H1 (cell line): ENCODE measurements around the gene PMEPA1. TPM values are rescaled to one million over a fixed set of nuclear protein-coding genes. Genes with fewer than 3 reads are reported as not detected.

Experiments used
- CTCF ChIA-PET: fragments of 300-600 bp; sonication (Branson Sonifier 250); formaldehyde crosslinking; loops from one replicate; lab custom pipeline; 2021; ENCODE audit not compliant: partially characterized antibody; lab: Charles Lee
- POLR2A ChIA-PET: fragments of 300-600 bp; sonication (Branson Sonifier 250); formaldehyde crosslinking; loops from one replicate; lab custom pipeline; 2021; ENCODE audit warnings: inconsistent platforms; ENCODE audit not compliant: partially characterized antibody; lab: Charles Lee
- DNase-seq, 2 experiments: peaks; one replicate each; pipeline versions ENCODE4 v3.0.0 to v3.0.0-alpha.2; 2010 to 2022; ENCODE audit warnings: low spot score in 2 of 2, low read depth in 1 of 2, mixed read lengths in 1 of 2
- FAIRE-seq: peaks from 2 replicates; lab custom pipeline; 2011; peaks lifted over from hg19 to GRCh38; lab: Jason Lieb, UNC
- H2AFZ ChIP-seq: 2 replicates; pipeline ENCODE4 v1.8.1; 2012; ENCODE audit warnings: low read length, inconsistent platforms
- H2AK5ac ChIP-seq: 2 replicates; pipeline ENCODE4 v1.6.1; 2013; ENCODE audit warnings: low read depth, low read length
- H2BK120ac ChIP-seq: replicated peaks from 2 replicates; pipeline ENCODE3; 2013; ENCODE audit warnings: low read depth, low read length, inconsistent platforms
- H2BK12ac ChIP-seq: 2 replicates; pipeline ENCODE4 v1.6.1; 2013; ENCODE audit warnings: low read depth, low read length
- H2BK15ac ChIP-seq: 2 replicates; pipeline ENCODE4 v1.6.1; 2013; ENCODE audit warnings: low read length
- H2BK20ac ChIP-seq: 2 replicates; pipeline ENCODE4 v1.6.1; 2013; ENCODE audit warnings: low read length
- H2BK5ac ChIP-seq: 2 replicates; pipeline ENCODE4 v1.6.1; 2013; ENCODE audit warnings: low read depth, low read length
- H3K14ac ChIP-seq: 2 replicates; pipeline ENCODE4 v1.6.1; 2013; ENCODE audit warnings: inconsistent platforms; ENCODE audit not compliant: insufficient read length
- H3K18ac ChIP-seq: 2 replicates; pipeline ENCODE4 v1.6.1; 2013; ENCODE audit warnings: low read length; ENCODE audit errors: extremely low read depth
- H3K23ac ChIP-seq: 2 replicates; pipeline ENCODE4 v1.6.1; 2013; ENCODE audit warnings: inconsistent platforms; ENCODE audit not compliant: insufficient read length
- H3K23me2 ChIP-seq: 2 replicates; pipeline ENCODE4 v1.6.1; 2013; ENCODE audit warnings: low read depth, low read length
- H3K27ac ChIP-seq: 2 replicates; pipeline ENCODE4 v1.6.1; 2011; ENCODE audit warnings: low read depth, low read length, inconsistent platforms
- H3K27me3 ChIP-seq, 4 experiments: replicated peaks in 1 of 4; 1 replicate in 1 of 4; 2 replicates in 3 of 4; pipeline versions ENCODE4 v1.6.1 to v1.8.1; 2011 to 2013; ENCODE audit warnings: low read length in 3 of 4, mild to moderate bottlenecking in 3 of 4, inconsistent platforms in 2 of 4, mixed read lengths in 2 of 4, moderate library complexity in 1 of 4; ENCODE audit not compliant: control insufficient read depth in 3 of 4, insufficient read depth in 3 of 4; ENCODE audit errors: extremely low read depth in 1 of 4
- H3K36me3 ChIP-seq, 4 experiments: 2 replicates each; pipeline versions ENCODE4 v1.6.1 to v1.8.1; 2011 to 2013; ENCODE audit warnings: mild to moderate bottlenecking in 4 of 4, low read length in 3 of 4, moderate library complexity in 2 of 4, control low read depth in 1 of 4, inconsistent platforms in 1 of 4; ENCODE audit not compliant: insufficient read depth in 4 of 4, control insufficient read depth in 2 of 4
- H3K4ac ChIP-seq: replicated peaks from 2 replicates; pipeline ENCODE3; 2013; ENCODE audit warnings: low read length, low read depth, mixed read lengths, inconsistent platforms; ENCODE audit not compliant: insufficient read length
- H3K4me1 ChIP-seq, 4 experiments: replicated peaks in 1 of 4; 1 replicate in 1 of 4; 2 replicates in 3 of 4; pipeline versions ENCODE4 v1.6.1 to v1.8.1; 2011 to 2013; ENCODE audit warnings: low read length in 3 of 4, inconsistent platforms in 2 of 4, mixed read lengths in 1 of 4; ENCODE audit not compliant: insufficient read depth in 4 of 4, control insufficient read depth in 3 of 4
- H3K4me2 ChIP-seq, 2 experiments: 2 replicates each; pipeline versions ENCODE4 v1.6.1 to v1.8.1; 2011 to 2013; ENCODE audit warnings: low read depth in 2 of 2, low read length in 2 of 2, control low read depth in 1 of 2, inconsistent platforms in 1 of 2, mild to moderate bottlenecking in 1 of 2; ENCODE audit not compliant: insufficient read depth in 1 of 2
- H3K4me3 ChIP-seq, 4 experiments: fragments of 200-600, 300-600 bp in 1 of 4; sonication (generic), shearing (Covaris generic), sonication (Bioruptor Twin) in 1 of 4; 2 replicates each; pipeline versions ENCODE4 v1.5.1 to v1.8.1; 2011 to 2016; ENCODE audit warnings: low read length in 4 of 4, low read depth in 3 of 4, control low read depth in 2 of 4, inconsistent platforms in 2 of 4, mild to moderate bottlenecking in 2 of 4, mixed read lengths in 1 of 4, moderate library complexity in 1 of 4; ENCODE audit not compliant: insufficient read depth in 2 of 4; ENCODE audit errors: extremely low read depth in 1 of 4
- H3K56ac ChIP-seq: replicated peaks from 2 replicates; pipeline ENCODE3; 2013; ENCODE audit warnings: low read depth, mild to moderate bottlenecking, mixed read lengths, low read length, inconsistent platforms; ENCODE audit not compliant: insufficient read length
- H3K79me1 ChIP-seq: 2 replicates; pipeline ENCODE4 v1.6.1; 2013; ENCODE audit warnings: low read depth, low read length, control low read depth
- H3K79me2 ChIP-seq, 2 experiments: 2 replicates each; pipeline versions ENCODE4 v1.6.1 to v1.8.1; 2012 to 2013; ENCODE audit warnings: low read length in 2 of 2, mild to moderate bottlenecking in 2 of 2, inconsistent platforms in 1 of 2; ENCODE audit not compliant: insufficient read depth in 2 of 2, control insufficient read depth in 1 of 2
- H3K9ac ChIP-seq, 4 experiments: replicated peaks in 1 of 4; 1 replicate in 1 of 4; 2 replicates in 3 of 4; pipeline versions ENCODE4 v1.6.1 to v1.8.1; 2011 to 2013; ENCODE audit warnings: low read depth in 3 of 4, low read length in 3 of 4, control low read depth in 2 of 4, mild to moderate bottlenecking in 2 of 4, moderate library complexity in 2 of 4, inconsistent platforms in 1 of 4; ENCODE audit errors: extremely low read depth in 1 of 4
- H3K9me3 ChIP-seq, 2 experiments: 2 replicates each; pipeline versions ENCODE4 v1.6.1 to v1.8.1; 2012 to 2013; ENCODE audit warnings: mild to moderate bottlenecking in 2 of 2, moderate library complexity in 2 of 2, control low read depth in 1 of 2, inconsistent platforms in 1 of 2, low read depth in 1 of 2, low read length in 1 of 2, mixed read lengths in 1 of 2; ENCODE audit not compliant: insufficient read depth in 2 of 2
- H4K20me1 ChIP-seq, 2 experiments: replicated peaks in 1 of 2; 2 replicates each; pipeline versions ENCODE3 to v1.8.1; 2011 to 2013; ENCODE audit warnings: inconsistent platforms in 2 of 2, low read length in 2 of 2, mild to moderate bottlenecking in 1 of 2; ENCODE audit not compliant: insufficient read depth in 2 of 2, control insufficient read depth in 1 of 2
- H4K5ac ChIP-seq: 2 replicates; pipeline ENCODE4 v1.6.1; 2013; ENCODE audit warnings: low read length, low read depth, mixed read lengths, inconsistent platforms; ENCODE audit not compliant: insufficient read length
- H4K8ac ChIP-seq: 2 replicates; pipeline ENCODE4 v1.8.0; 2013; ENCODE audit warnings: mild to moderate bottlenecking, moderate library complexity, low read length, inconsistent platforms; ENCODE audit not compliant: insufficient read depth; ENCODE audit errors: extremely low read depth
- H4K91ac ChIP-seq: replicated peaks from 2 replicates; pipeline ENCODE3; 2013; ENCODE audit warnings: low read length, mixed read lengths, inconsistent platforms; ENCODE audit not compliant: insufficient read length
- RBBP5 ChIP-seq: IDR thresholded peaks from 2 replicates; pipeline ENCODE4 v1.7.1; 2012; ENCODE audit warnings: low read depth, mild to moderate bottlenecking, inconsistent platforms, low read length, moderate library complexity, borderline replicate concordance
- WGBS, 2 experiments: shearing (Covaris generic) in 1 of 2; methylation state at CpG; one replicate each; pipeline versions ENCODE4 v1.1.6 to v1.1.7; 2013 to 2015; ENCODE audit warnings: low lambda C conversion rate in 2 of 2, mixed read lengths in 2 of 2, inconsistent platforms in 1 of 2, low coverage in 1 of 2, missing lambda C conversion rate in 1 of 2; ENCODE audit not compliant: insufficient replicate concordance in 2 of 2, insufficient coverage in 1 of 2, insufficient read length in 1 of 2; ENCODE audit errors: extremely low coverage in 1 of 2, missing lambda C conversion rate in 1 of 2; 5-methylcytosine and 5-hydroxymethylcytosine counted together
- polyA plus RNA-seq, 7 experiments: library from polyadenylated mRNA; depleted of rRNA in 3 of 7; stranded (reverse) in 5 of 7; unstranded in 2 of 7; fragments of >200 nt in 5 of 7; fragments of 200-250 nt in 2 of 7; gene quantifications; 1 replicate in 5 of 7; 2 replicates in 1 of 7; 4 replicates in 1 of 7; pipeline versions ENCODE4 v1.2.1 to v1.2.3, GENCODE V29; 2011 to 2013; ENCODE audit warnings: missing spikeins in 2 of 7, mixed read lengths in 2 of 7
- total RNA-seq: library from RNA; stranded (reverse); fragmentation: NEBNext Ultra II Directional; extraction: Animal tissue kit (Norgen Biotek cat#: 25700); gene quantifications from 2 replicates; pipeline ENCODE4 v1.2.1, GENCODE V29; 2021

PMEPA1 gene
- total and polyA plus RNA-seq, 2 of the 8 experiments (the other 6 are each of a cell fraction or from before 2014, with no cell fraction given): 12.7 to 20.5 TPM

- Histone ChIP-seq H3K4me1 (peaks cover 6 to 18% (median 10%) of the 10 kb centered on the region in 4 experiments), H3K79me2 (peaks cover 0 to 75% of the 10 kb centered on the region in 2 experiments; a peak in 2 of 4 replicates), H2AFZ (no peak overlapping the region), H3K27ac (no peak overlapping the region), H3K4me2 (no peak overlapping the region), H4K8ac (no peak overlapping the region), H3K36me3 (no peaks in the 10 kb centered on the region), H3K4ac (no peak overlapping the region), H2BK120ac (no peak overlapping the region), H3K23me2 (no peaks in the 10 kb centered on the region), H2AK5ac (no peak overlapping the region), H3K56ac (no peak overlapping the region), H2BK12ac (no peak overlapping the region), H2BK5ac (no peak overlapping the region), H4K91ac (no peak overlapping the region), H3K14ac (no peak overlapping the region), H2BK20ac (no peak overlapping the region), H3K9ac (no peak overlapping the region), H3K4me3 (no peak overlapping the region), H3K27me3 (no peaks in the 10 kb centered on the region), H2BK15ac (no peak overlapping the region), H3K9me3 (no peaks in the 10 kb centered on the region), H3K18ac (no peak overlapping the region), H3K23ac (no peak overlapping the region), H4K20me1 (peaks cover 13 to 28% of the 10 kb centered on the region in 2 experiments), H4K5ac (no peak overlapping the region), H3K79me1 (peaks cover 25% of the 10 kb centered on the region)
- DNase-seq (no peak), FAIRE-seq (no peak)
- ChIA-PET CTCF (interaction anchor here (1.6 kb wide), 1 partner anchor 10 kb away, joined by 5 read pairs; no protein-coding TSS in a partner anchor), POLR2A (no interaction called here)
- TF ChIP-seq RBBP5: no peak
- WGBS, 2 experiments: 91% methylated on average over 17 of the region's 17 CpGs; no CpG with 5 or more reads in 1 of the 2 experiments
Observed at GRCh38 chr20:57672953-57673575, 36.8 kb downstream of the PMEPA1 start.
